BLaER1 treated with 17β-estradiol and CSF1 and Interleukin-3, amounts not matched to agents 10 nM and 100 nM (cell line): ENCODE results near the gene C4A.

Experiments used
- H3K27ac ChIP-seq, 11 experiments: shearing (Covaris generic); formaldehyde crosslinking; 2 replicates each; pipeline ENCODE4 v1.8.1; 2022
- H3K27me3 ChIP-seq, 11 experiments: shearing (Covaris generic); formaldehyde crosslinking; 2 replicates each; pipeline ENCODE4 v1.8.1; 2022
- H3K36me3 ChIP-seq, 11 experiments: shearing (Covaris generic); formaldehyde crosslinking; 2 replicates each; pipeline ENCODE4 v1.8.1; 2022
- H3K4me1 ChIP-seq, 10 experiments: shearing (Covaris generic); formaldehyde crosslinking; 2 replicates each; pipeline ENCODE4 v1.8.1; 2022
- H3K4me2 ChIP-seq, 11 experiments: shearing (Covaris generic); formaldehyde crosslinking; 2 replicates each; pipeline ENCODE4 v1.8.1; 2022
- H3K4me3 ChIP-seq, 10 experiments: shearing (Covaris generic); formaldehyde crosslinking; 2 replicates each; pipeline ENCODE4 v1.8.1; 2022
- H3K9ac ChIP-seq, 11 experiments: shearing (Covaris generic); formaldehyde crosslinking; 2 replicates each; pipeline ENCODE4 v1.8.1; 2022
- H3K9me3 ChIP-seq, 11 experiments: shearing (Covaris generic); formaldehyde crosslinking; replicated peaks in 1 of 11; 2 replicates each; pipeline ENCODE4 v1.8.1; 2022
- H4K20me1 ChIP-seq, 11 experiments: shearing (Covaris generic); formaldehyde crosslinking; 2 replicates each; pipeline ENCODE4 v1.8.1; 2022
- Cebpa-rat ChIP-seq, 11 experiments: shearing (Covaris generic); IDR thresholded peaks; 2 replicates each; pipeline ENCODE4 v1.8.1; 2022

C4A gene

GRCh38 chr6:31946370-31946885, 35.4 kb upstream of the C4A start:
- peaks cover 0 to 27% (median 11%) of the 10 kb centered on the region in 10 experiments; a peak in 12 of 20 replicates for H3K4me1 ChIP-seq
- no peaks in the 10 kb centered on the region for H4K20me1 ChIP-seq
- H3K27ac ChIP-seq: peak overlapping the region in 1 of 11 experiments; percentile 6; a peak in 1 of 22 replicates
- H3K36me3 ChIP-seq: peaks cover 4 to 18% (median 15%) of the 10 kb centered on the region in 11 experiments
- H3K9me3 ChIP-seq: no peaks in the 10 kb centered on the region
- peak overlapping the region in 4 of 11 experiments; percentile 33 to 82 (median 73); a peak in 6 of 22 replicates for H3K4me2 ChIP-seq
- H3K9ac ChIP-seq: no peak overlapping the region
- H3K4me3 ChIP-seq: no peak overlapping the region
- TF ChIP-seq Cebpa-rat (IDR thresholded peaks at IDR 0.05): no peak
- no peaks in the 10 kb centered on the region for H3K27me3 ChIP-seq

GRCh38 chr6:31947070-31947675, 34.7 kb upstream of the C4A start:
- Histone ChIP-seq H3K36me3 (peaks cover 11 to 25% (median 22%) of the 10 kb centered on the region in 11 experiments), H3K27ac (no peak overlapping the region), H3K27me3 (no peaks in the 10 kb centered on the region), H3K4me3 (no peak overlapping the region), H3K9ac (no peak overlapping the region), H3K4me1 (peaks cover 0 to 27% (median 11%) of the 10 kb centered on the region in 10 experiments; a peak in 10 of 20 replicates), H3K4me2 (0 out of 22 replicates have a peak overlapping the region, but pooled peaks of 1 of the 11 experiments have one; percentile 82), H4K20me1 (peaks cover 0 to 3% (median 0%) of the 10 kb centered on the region in 11 experiments; a peak in 1 of 22 replicates), H3K9me3 (no peaks in the 10 kb centered on the region)
- no peak for TF ChIP-seq Cebpa-rat (IDR thresholded peaks at IDR 0.05)

GRCh38 chr6:31947864-31948263, 34.0 kb upstream of the C4A start:
- Histone ChIP-seq H3K36me3 (peaks cover 18 to 32% (median 29%) of the 10 kb centered on the region in 11 experiments), H3K4me1 (peaks cover 0 to 34% (median 11%) of the 10 kb centered on the region in 10 experiments; a peak in 10 of 20 replicates), H3K4me2 (no peak overlapping the region), H4K20me1 (peaks cover 0 to 6% (median 0%) of the 10 kb centered on the region in 11 experiments; a peak in 1 of 22 replicates), H3K9me3 (no peaks in the 10 kb centered on the region), H3K27ac (no peak overlapping the region), H3K9ac (no peak overlapping the region), H3K4me3 (no peak overlapping the region), H3K27me3 (no peaks in the 10 kb centered on the region)
- TF ChIP-seq Cebpa-rat (IDR thresholded peaks at IDR 0.05): no peak

GRCh38 chr6:31948306-31948705, 33.6 kb upstream of the C4A start:
- Histone ChIP-seq H3K27me3 (no peaks in the 10 kb centered on the region), H3K36me3 (peaks cover 23 to 37% (median 34%) of the 10 kb centered on the region in 11 experiments), H3K4me2 (no peak overlapping the region), H3K9ac (no peak overlapping the region), H3K9me3 (no peaks in the 10 kb centered on the region), H3K27ac (no peak overlapping the region), H3K4me1 (peaks cover 0 to 39% (median 11%) of the 10 kb centered on the region in 10 experiments; a peak in 10 of 20 replicates), H4K20me1 (peaks cover 0 to 6% (median 0%) of the 10 kb centered on the region in 11 experiments; a peak in 1 of 22 replicates), H3K4me3 (no peak overlapping the region)
- no peak for TF ChIP-seq Cebpa-rat (IDR thresholded peaks at IDR 0.05)

GRCh38 chr6:31948753-31949413, 33.0 kb upstream of the C4A start:
- H3K9me3 ChIP-seq: no peaks in the 10 kb centered on the region
- H3K27ac ChIP-seq: no peak overlapping the region
- H3K4me2 ChIP-seq: peak overlapping the region in 4 of 11 experiments; percentile 4 to 44 (median 16); a peak in 5 of 22 replicates

GRCh38 chr6:31949926-31950548, 31.8 kb upstream of the C4A start:
- H4K20me1 ChIP-seq: peaks cover 0 to 6% (median 0%) of the 10 kb centered on the region in 11 experiments; a peak in 1 of 22 replicates
- H3K27me3 ChIP-seq: no peaks in the 10 kb centered on the region
- no peak overlapping the region for H3K9ac ChIP-seq
- TF ChIP-seq Cebpa-rat (IDR thresholded peaks at IDR 0.05): no peak
- no peak overlapping the region for H3K27ac ChIP-seq
- H3K36me3 ChIP-seq: peaks cover 40 to 54% (median 51%) of the 10 kb centered on the region in 11 experiments
- peaks cover 0 to 51% (median 9%) of the 10 kb centered on the region in 10 experiments; a peak in 10 of 20 replicates for H3K4me1 ChIP-seq
- no peak overlapping the region for H3K4me3 ChIP-seq
- no peaks in the 10 kb centered on the region for H3K9me3 ChIP-seq
- no peak overlapping the region for H3K4me2 ChIP-seq

More at GRCh38 chr6:31948753-31949413, 33.0 kb upstream of the C4A start:
- peaks cover 0 to 6% (median 0%) of the 10 kb centered on the region in 11 experiments; a peak in 1 of 22 replicates for H4K20me1 ChIP-seq
- no peak overlapping the region for H3K9ac ChIP-seq
- no peak overlapping the region for H3K4me3 ChIP-seq
- H3K36me3 ChIP-seq: peaks cover 29 to 43% (median 39%) of the 10 kb centered on the region in 11 experiments
- TF ChIP-seq Cebpa-rat (IDR thresholded peaks at IDR 0.05): no peak
- no peaks in the 10 kb centered on the region for H3K27me3 ChIP-seq
- peaks cover 0 to 45% (median 11%) of the 10 kb centered on the region in 10 experiments; a peak in 10 of 20 replicates for H3K4me1 ChIP-seq

- peaks cover 62 to 76% (median 72%) of the 10 kb centered on the region in 11 experiments for H3K36me3 ChIP-seq
- H3K27ac ChIP-seq: no peak overlapping the region; a peak in 1 of 22 replicates
- no peak overlapping the region for H3K4me3 ChIP-seq
- no peaks in the 10 kb centered on the region for H3K9me3 ChIP-seq
- H3K27me3 ChIP-seq: no peaks in the 10 kb centered on the region
- peaks cover under 1 to 42% (median 3%) of the 10 kb centered on the region in 10 experiments; a peak in 16 of 20 replicates for H3K4me1 ChIP-seq
- peak overlapping the region in 3 of 11 experiments; percentile 2 to 75 (median 51); a peak in 4 of 22 replicates for H3K4me2 ChIP-seq
- TF ChIP-seq Cebpa-rat (IDR thresholded peaks at IDR 0.05): no peak
- H4K20me1 ChIP-seq: peaks cover 0 to 6% (median 0%) of the 10 kb centered on the region in 11 experiments; a peak in 1 of 22 replicates
- peak overlapping the region in 2 of 11 experiments; percentile 3 to 6; a peak in 1 of 22 replicates for H3K9ac ChIP-seq
Observed at GRCh38 chr6:31952140-31952805, 29.6 kb upstream of the C4A start.

- Histone ChIP-seq H3K4me3 (no peak overlapping the region), H3K27me3 (no peaks in the 10 kb centered on the region), H3K9me3 (no peaks in the 10 kb centered on the region), H3K27ac (peak overlapping the region in 1 of 11 experiments; percentile 35; a peak in 1 of 22 replicates), H3K4me2 (peak overlapping the region in 3 of 11 experiments; percentile 2 to 75 (median 51); a peak in 4 of 22 replicates), H4K20me1 (peaks cover 0 to 6% (median 0%) of the 10 kb centered on the region in 11 experiments; a peak in 1 of 22 replicates), H3K9ac (peak overlapping the region in 2 of 11 experiments; percentile 3 to 6; a peak in 1 of 22 replicates), H3K4me1 (peaks cover 7 to 48% (median 9%) of the 10 kb centered on the region in 10 experiments), H3K36me3 (peaks cover 63 to 79% (median 73%) of the 10 kb centered on the region in 11 experiments)
- TF ChIP-seq Cebpa-rat (IDR thresholded peaks at IDR 0.05): no peak
Observed at GRCh38 chr6:31952890-31953289, 29.0 kb upstream of the C4A start.
